A549 (cell line): ENCODE results near the gene CUL2.

Experiments
- CBX8 ChIP-seq: fragments of 200-600 bp; sonication (generic); IDR thresholded peaks from 2 replicates; pipeline ENCODE4 v1.6.1; 2016
- CTCF ChIP-seq: fragments of >200 bp; sonication (Bioruptor Twin); formaldehyde crosslinking; IDR thresholded peaks from 3 replicates; pipeline ENCODE4 v1.5.1; 2016
- EP300 ChIP-seq, 2 experiments: fragments of >200 bp; sonication (Bioruptor Twin); formaldehyde crosslinking; IDR thresholded peaks; 2 replicates in 1 of 2; 3 replicates in 1 of 2; pipeline ENCODE4 v1.6.1; 2016 to 2017
- MAX ChIP-seq: IDR thresholded peaks from 2 replicates; pipeline ENCODE4 v1.6.1; 2012
- MYC ChIP-seq: IDR thresholded peaks from 2 replicates; pipeline ENCODE4 v1.6.1; 2012; ENCODE audit warnings: mild to moderate bottlenecking, inconsistent platforms, low read length, improper control_type of control experiment, borderline replicate concordance
- NFE2L2 ChIP-seq: fragments of 150-350 bp; conservative IDR thresholded peaks from 2 replicates; pipeline ENCODE4 v1.6.1; 2014; ENCODE audit warnings: low read length
- PHF8 ChIP-seq: fragments of 200-600 bp; sonication (generic); IDR thresholded peaks from 2 replicates; pipeline ENCODE4 v1.6.1; 2016; ENCODE audit warnings: low read depth, mild to moderate bottlenecking, antibody characterized with exemption, moderate library complexity, borderline replicate concordance
- POLR2A ChIP-seq: IDR thresholded peaks from 2 replicates; pipeline ENCODE4 v1.6.1; 2012; ENCODE audit warnings: mild to moderate bottlenecking, low read length
- REST ChIP-seq: fragments of 200-600 bp; sonication (generic); IDR thresholded peaks from 2 replicates; pipeline ENCODE4 v1.6.1; 2016; ENCODE audit warnings: antibody characterized with exemption, mild to moderate bottlenecking, moderate library complexity

GRCh38 chr10:35124540-35124939, 34.4 kb upstream of the CUL2 start:
- TF ChIP-seq CTCF = no peak
- no peak for TF ChIP-seq POLR2A
- TF ChIP-seq MAX = no peak
- TF ChIP-seq CBX8 = no peak
- TF ChIP-seq MYC = no peak
- TF ChIP-seq PHF8 = no peak
- no peak for TF ChIP-seq EP300 (IDR thresholded peaks at IDR 0.05)
- no peak for TF ChIP-seq NFE2L2
- no peak for TF ChIP-seq REST
